Measurements from ENCODE around the gene EFCAB11. TPM values are rescaled to one million over a fixed set of nuclear protein-coding genes. Genes with fewer than 3 reads are reported as not detected.

EFCAB11 gene
- total RNA-seq, 1 experiment from 2014 or later = 18.1 TPM

- Histone ChIP-seq H3K27me3 (ENCODE audit: insufficient read depth, low read length) (no peaks in the 10 kb centered on the region), H3K27ac (ENCODE audit: low read depth, low read length) (no peak overlapping the region), H3K9me3 (ENCODE audit: control insufficient read depth in 1 of 2, insufficient read depth in 1 of 2, low read depth in 1 of 2, low read length in 2 of 2) (no peaks in the 10 kb centered on the region), H3K9ac (ENCODE audit: low read length) (no peak overlapping the region), H3K4me1 (ENCODE audit: control insufficient read depth in 1 of 2, insufficient read depth in 2 of 2, low read length in 2 of 2) (no peaks in the 10 kb centered on the region), H3K79me2 (ENCODE audit: insufficient read depth, low read length) (no peaks in the 10 kb centered on the region), H2AFZ (ENCODE audit: low read depth, low read length, poor library complexity, severe bottlenecking) (no peak overlapping the region), H4K20me1 (ENCODE audit: insufficient read depth) (no peaks in the 10 kb centered on the region), H3K36me3 (ENCODE audit: control insufficient read depth in 1 of 2, insufficient read depth in 2 of 2, low read length in 2 of 2) (no peaks in the 10 kb centered on the region), H3K4me3 (replicated peaks in 1 of 2; ENCODE audit: low read depth in 1 of 2, low read length in 2 of 2) (no peak overlapping the region), H3K9me2 (ENCODE audit: insufficient read depth) (no peaks in the 10 kb centered on the region), H3K4me2 (ENCODE audit: low read length) (no peak overlapping the region)
- RAD21 ChIA-PET (ENCODE audit: low non-redundant PET in 1 of 2, low total read pairs in 2 of 2, uncharacterized antibody in 2 of 2, unreplicated experiment in 2 of 2) = no interaction called here
- CTCF ChIA-PET = interaction anchor here (1.1 to 1.4 kb wide), 2 partner anchors 858 kb away, joined by 3 to 4 read pairs; no protein-coding TSS in a partner anchor
- DNase-seq (ENCODE audit: low read depth, low spot score) (no peak), ATAC-seq (no peak)
- POLR2A ChIA-PET = no interaction called here
- TF ChIP-seq MAX (IDR thresholded peaks at IDR 0.05) = no peak
- no peak for TF ChIP-seq CEBPB (IDR thresholded peaks at IDR 0.05; ENCODE audit: low read depth)
- no peak for TF ChIP-seq SRF (IDR thresholded peaks at IDR 0.05; ENCODE audit: low read depth)
- no peak for TF ChIP-seq FOSL1 (IDR thresholded peaks at IDR 0.05; ENCODE audit: low read depth)
- TF ChIP-seq RAD21 (IDR thresholded peaks at IDR 0.05; ENCODE audit: low read depth) = no peak
- TF ChIP-seq ZFX (IDR thresholded peaks at IDR 0.05) = no peak
- TF ChIP-seq YY1 (IDR thresholded peaks at IDR 0.05; ENCODE audit: extremely low read depth, insufficient replicate concordance, low read depth, low read length) = no peak
- no peak for TF ChIP-seq TCF7L2 (IDR thresholded peaks at IDR 0.05; ENCODE audit: borderline replicate concordance, extremely low read depth, insufficient read depth, insufficient read length)
- TF ChIP-seq EZH2phosphoT487 (IDR thresholded peaks at IDR 0.05; ENCODE audit: borderline replicate concordance) = no peak
- no peak for TF ChIP-seq SIN3A (IDR thresholded peaks at IDR 0.05; ENCODE audit: low read depth)
- TF ChIP-seq ZBTB33 (IDR thresholded peaks at IDR 0.05; ENCODE audit: extremely low read depth, insufficient replicate concordance, low read length) = no peak
- TF ChIP-seq EGR1 (IDR thresholded peaks at IDR 0.05; ENCODE audit: low read depth) = no peak
- no peak for TF ChIP-seq CTCF (IDR thresholded peaks at IDR 0.05 in 2 of 3, conservative IDR thresholded peaks at IDR 0.05 in 1 of 3; ENCODE audit: borderline replicate concordance in 1 of 3, insufficient read depth in 1 of 3, low read depth in 2 of 3, low read length in 2 of 3)
- TF ChIP-seq POLR2A (IDR thresholded peaks at IDR 0.05; ENCODE audit: borderline replicate concordance, extremely low read depth, insufficient read depth, insufficient read length) = no peak
- TF ChIP-seq ELF1 (IDR thresholded peaks at IDR 0.05; ENCODE audit: borderline replicate concordance, low read depth) = no peak
- no peak for TF ChIP-seq EZH2 (IDR thresholded peaks at IDR 0.05)
- TF ChIP-seq REST (IDR thresholded peaks at IDR 0.05; ENCODE audit: low read depth) = no peak
- TF ChIP-seq ZNF274 (IDR thresholded peaks at IDR 0.05; ENCODE audit: low read depth, low read length) = no peak
- TF ChIP-seq JUND (IDR thresholded peaks at IDR 0.05) = no peak
- intact Hi-C loops (cut with micrococcal nuclease) = loop anchor here (1.0 to 10.0 kb wide), 2 partner anchors 859 to 1954 kb away; no protein-coding TSS in a partner anchor
- BruUV-seq (replicated peaks) = no TSS peak
Measured at GRCh38 chr14:89899291-89899690, 55.2 kb downstream of the EFCAB11 start.
